HuH-7.5 (cell line): ENCODE data around the gene SPPL2C.

ENCODE experiments used
- DNase-seq: peaks from one replicate; pipeline ENCODE4 v3.0.0; 2011; ENCODE audit warnings: low spot score

SPPL2C gene

DNA sequence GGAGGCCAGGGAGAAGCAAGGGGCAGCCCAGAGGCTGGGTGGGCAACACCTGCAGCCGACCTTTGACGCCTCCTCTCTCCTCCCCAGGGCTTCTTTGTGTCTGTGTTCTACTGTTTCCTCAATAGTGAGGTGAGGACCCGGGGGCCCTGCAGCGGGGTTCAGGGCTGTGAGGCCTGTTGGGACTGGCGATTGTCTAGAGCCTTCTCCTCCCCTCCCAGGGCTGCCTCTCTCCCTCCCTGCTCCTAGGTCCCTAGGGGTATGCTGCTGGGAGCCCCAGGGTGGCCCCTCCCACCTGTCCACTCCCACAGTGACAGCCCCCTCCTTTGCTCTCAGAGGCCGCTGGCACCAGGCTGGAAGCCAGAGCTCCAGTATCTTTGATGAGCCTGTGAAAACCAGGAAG, 10.8 kb upstream of the SPPL2C start:
- no peak for DNase-seq

DNA sequence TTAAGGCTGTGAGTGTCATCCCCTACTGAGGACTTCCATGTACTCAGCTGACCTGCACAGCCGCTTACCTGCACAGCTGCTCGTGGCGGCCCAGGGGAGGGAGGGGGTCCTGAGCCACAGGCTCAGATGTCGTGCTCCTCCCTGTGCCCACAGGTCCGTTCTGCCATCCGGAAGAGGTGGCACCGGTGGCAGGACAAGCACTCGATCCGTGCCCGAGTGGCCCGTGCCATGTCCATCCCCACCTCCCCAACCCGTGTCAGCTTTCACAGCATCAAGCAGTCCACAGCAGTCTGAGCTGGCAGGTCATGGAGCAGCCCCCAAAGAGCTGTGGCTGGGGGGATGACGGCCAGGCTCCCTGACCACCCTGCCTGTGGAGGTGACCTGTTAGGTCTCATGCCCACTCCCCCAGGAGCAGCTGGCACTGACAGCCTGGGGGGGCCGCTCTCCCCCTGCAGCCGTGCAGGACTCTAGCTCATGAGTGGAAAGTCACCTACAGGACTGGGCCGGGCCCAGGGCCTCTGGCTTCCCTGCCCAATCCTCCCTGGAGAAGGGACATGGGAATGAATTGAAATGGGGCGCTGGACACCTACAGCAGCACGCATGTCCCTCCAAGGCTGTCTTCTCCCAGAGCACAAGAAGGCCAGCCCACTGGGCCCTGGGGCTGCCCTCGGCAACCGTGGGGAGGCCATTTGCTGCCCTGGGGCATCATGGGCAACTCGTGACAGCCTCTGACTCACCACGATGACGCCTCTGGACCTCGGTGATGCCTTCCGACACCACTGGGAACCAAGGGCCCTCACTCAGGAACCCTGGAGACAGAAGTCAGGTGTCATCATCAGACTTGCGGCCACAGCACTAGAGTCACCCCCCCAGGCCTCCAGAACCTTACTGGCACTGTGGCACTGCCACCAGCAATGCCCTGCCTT, 9.9 kb upstream of the SPPL2C start:
- DNase-seq, result no peak

DNA sequence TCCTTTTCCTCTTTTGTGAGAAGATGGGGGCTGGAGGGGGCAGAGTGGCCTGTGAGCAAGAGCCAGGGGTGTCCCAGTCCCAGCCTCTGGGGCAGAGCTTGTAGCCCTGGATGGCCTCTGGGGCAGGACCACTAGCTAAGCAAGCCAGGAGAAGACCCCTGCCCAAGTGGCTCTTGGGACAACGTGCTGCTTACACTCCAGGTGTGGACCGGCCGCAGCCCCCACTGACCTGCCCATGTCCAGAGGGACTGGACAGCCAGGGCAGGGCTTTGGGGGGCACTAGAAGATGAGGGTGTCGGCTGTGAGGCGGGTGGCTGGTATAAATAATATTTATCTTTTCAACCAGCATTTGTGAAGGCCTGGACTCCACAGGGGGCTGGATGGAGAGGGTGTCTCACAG, 9.2 kb upstream of the SPPL2C start:
- DNase-seq, result no peak

DNA sequence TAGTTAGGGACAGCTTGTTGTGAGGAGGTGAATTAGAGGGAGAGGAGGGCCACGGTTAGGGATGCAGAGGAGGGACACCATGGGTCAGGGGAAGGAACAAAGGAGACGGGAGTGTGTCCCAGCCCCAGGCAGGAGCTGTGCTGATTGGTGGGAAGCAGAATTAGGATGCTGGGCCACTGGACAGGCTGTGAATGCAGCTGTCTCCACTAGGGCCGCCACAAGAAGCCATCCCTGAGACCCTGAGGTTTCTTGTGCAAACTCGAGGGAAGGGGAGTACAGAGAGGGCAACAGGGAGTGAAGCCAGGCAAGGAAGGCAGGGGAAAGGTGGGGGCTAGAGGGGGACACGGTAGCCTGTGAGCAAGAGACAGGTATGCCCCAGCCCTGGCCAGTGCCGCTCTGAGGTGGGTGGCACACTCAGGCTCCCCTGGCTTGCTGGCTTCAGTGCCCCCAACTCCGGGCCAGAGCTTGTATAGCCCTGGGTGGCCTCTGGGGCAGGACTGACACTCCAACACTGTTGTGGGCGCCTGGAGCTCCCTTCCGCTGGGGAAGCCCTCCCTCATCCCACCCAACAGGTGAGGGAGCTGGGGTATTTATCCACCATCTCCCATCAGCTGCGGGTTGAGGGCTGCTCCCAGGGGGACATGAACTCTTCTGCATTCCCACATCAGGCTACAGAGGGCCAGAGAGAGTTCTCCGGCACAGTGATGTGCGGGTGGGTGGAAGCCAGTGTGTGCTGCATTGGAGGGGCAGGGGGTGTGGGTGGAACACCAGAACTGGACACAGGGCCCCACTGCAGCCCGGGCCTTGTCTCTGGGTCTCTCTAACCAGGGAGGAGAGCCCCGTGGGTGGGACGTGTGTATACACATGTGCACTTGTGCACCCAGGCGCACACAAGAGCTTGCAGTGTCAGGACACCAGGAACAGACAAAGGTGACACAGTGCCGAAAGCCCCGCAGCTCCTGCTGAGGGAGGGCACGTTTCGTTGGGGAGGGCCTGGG, 8.3 kb upstream of the SPPL2C start:
- DNase-seq, result no peak

DNA sequence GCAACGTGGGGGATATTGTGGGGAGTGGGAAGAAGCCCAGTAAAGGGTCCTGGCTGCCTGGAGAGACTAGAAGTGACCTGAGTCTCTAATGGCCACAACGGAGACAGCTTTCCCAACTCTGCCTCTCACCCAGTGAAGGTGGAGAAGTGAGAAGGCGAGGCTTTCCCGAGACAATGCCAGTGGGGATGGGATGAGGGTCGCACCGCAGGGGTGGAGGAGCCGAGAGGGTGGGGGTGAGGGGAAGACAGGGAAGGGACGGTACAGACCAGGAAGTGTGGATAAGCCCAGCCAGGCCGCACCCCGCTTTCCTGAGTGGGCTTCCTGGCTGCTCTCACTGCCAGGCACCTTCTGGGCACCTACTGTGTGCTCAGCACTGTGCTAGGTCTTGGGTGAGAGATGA, 7.5 kb upstream of the SPPL2C start:
- DNase-seq, result no peak

DNA sequence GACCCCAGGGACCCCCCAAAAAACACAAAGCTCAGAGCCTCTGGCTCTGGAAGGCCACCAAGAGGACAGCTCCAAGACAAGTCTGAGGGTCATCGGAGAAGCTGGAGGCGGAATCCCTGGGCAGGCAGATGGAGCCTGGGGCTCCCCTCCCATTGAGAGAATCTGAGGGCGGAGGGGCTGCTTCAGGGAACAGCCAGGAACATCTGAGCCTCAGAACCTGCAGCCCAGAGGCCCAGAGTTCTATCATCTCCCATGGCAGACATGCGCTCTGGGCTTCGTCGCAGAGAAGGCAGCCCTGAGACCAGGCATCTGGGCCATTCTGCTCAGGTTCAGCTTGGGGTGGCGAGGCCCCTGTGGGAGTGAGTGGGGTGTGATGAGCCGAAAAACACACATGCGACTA, 7.1 kb upstream of the SPPL2C start:
- DNase-seq, result no peak

DNA sequence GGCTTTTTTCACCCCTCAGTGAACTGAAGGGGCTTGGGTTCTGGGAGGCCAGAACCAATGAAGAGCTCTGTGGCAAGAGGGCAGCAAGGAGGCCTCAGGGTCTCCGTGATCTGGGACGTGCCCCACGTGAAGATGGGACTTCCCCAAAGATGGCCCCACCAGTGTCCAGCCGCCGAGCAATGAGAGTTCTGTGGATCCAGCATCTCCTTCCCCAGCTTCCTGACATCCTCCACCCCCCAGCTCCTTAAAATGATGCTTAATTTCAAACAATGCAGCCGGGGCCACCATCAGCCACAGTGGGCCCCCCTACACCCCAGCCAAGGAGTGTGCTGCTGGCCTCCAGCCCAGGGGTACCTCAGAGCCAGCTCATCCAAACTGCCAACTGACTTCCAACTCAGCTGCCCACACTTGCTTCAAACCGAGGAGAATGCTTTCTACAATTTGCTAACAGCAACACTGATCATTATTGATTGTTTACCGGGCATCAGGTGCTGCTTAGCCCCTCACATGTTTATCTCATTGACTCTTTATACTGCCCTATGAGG, 5.9 kb upstream of the SPPL2C start:
- DNase-seq, result no peak

DNA sequence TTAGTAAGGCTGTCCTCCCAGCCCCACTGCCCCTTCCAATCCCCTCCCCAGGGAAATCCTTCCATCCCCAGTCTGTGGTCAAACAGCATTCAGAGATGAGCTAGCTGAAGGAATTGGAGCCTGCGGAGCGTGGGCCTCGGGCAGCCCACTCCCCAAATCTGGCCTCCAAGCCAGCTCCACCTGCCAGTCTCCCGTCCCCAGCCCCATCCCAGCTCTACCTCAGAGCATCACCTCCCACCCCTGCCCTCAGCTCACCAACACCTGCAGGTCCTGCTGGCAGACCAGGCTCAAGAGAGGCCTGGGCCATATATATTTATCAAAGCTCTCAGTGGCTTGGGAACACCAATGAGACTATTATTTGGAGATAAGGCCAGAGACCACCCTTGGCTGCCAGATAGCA, 5.2 kb upstream of the SPPL2C start:
- DNase-seq, result no peak

DNA sequence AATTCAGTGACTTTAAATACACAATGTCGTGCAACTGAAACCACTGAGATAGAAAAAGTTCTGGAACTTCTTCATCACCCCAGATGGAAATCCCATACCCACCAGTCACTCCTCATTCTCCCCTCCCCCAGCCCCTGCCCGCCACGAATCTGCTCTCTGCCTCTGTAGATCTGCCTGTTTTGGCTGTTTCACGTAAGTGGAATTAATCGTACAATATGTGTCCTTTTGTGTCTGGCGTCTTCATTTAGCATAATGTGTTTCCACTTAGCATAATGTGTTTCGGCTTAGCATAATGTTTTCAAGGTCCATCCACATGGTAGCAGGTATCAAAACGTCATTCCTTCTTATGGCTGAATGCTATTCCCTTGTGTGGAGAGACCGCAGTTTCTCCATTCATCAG, 3.5 kb upstream of the SPPL2C start:
- no peak for DNase-seq

DNA sequence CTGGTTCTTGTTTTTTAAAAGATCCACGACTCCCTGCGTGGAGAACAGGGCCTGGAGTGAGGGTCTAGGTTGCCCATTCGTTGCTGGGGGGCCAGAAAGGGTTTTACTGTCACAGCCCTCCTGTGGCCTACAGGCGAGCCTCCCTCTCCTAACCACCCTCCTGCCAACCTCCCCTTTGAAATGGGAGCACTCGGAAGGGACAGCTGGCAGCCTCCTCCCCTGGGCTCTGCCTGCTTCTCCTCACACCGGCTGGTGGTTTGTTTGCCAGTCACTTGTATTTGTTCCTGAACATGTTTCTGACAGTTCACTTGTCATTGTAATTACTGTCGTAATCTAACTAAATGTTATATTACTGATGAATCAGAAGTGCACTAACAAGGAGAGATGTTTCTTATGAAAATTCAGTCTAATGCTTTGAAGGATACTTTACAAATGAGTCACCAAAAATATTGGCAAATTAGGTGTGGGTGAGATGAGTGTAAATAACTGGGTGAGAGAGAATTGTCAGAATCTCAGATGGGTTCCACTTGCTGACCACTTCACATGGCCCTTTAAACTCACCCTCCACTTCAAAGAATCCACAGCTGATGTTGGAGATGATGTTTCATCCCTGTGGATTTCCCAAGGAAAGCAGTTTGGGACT, 2.7 kb upstream of the SPPL2C start:
- no peak for DNase-seq

DNA sequence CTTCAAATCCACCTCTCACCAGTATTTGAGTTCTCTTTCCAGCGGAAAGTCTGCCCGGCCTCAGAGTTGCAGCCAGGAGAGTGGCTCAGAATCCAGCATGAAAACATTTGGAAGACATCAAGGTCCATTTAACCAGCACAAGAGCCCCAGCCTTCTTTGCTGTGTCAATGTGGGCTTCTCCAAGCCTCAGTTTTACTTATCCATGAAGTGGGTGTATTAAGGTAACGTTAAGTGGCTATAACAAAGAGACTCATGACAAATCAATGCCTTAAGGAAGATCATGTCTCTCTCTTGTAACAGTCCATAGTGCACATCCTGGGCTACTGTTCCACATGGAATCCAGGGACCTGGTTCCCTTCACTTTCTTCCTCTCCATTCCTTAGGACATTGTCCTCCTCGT, 959 bp upstream of the SPPL2C start:
- no peak for DNase-seq

DNA sequence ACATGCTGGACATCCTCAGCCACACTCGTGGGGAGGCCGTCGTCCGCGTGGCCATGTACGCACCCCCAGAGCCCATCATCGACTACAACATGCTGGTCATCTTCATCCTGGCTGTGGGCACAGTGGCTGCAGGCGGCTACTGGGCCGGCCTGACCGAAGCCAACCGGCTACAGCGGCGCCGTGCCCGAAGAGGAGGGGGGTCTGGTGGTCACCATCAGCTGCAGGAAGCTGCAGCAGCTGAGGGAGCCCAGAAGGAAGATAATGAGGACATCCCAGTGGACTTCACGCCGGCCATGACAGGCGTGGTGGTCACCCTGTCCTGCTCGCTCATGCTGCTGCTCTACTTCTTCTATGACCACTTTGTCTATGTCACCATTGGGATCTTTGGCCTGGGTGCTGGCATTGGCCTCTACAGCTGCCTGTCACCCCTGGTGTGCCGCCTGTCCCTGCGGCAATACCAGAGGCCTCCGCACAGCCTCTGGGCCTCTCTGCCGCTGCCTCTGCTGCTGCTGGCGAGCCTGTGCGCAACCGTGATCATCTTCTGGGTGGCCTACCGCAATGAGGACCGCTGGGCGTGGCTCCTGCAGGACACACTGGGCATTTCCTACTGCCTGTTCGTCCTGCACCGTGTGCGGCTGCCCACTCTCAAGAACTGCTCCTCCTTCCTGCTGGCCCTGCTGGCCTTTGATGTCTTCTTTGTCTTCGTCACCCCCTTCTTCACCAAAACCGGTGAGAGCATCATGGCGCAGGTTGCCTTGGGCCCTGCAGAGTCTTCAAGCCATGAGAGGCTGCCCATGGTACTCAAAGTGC, 900 bp downstream of the SPPL2C start:
- DNase-seq, result no peak

DNA sequence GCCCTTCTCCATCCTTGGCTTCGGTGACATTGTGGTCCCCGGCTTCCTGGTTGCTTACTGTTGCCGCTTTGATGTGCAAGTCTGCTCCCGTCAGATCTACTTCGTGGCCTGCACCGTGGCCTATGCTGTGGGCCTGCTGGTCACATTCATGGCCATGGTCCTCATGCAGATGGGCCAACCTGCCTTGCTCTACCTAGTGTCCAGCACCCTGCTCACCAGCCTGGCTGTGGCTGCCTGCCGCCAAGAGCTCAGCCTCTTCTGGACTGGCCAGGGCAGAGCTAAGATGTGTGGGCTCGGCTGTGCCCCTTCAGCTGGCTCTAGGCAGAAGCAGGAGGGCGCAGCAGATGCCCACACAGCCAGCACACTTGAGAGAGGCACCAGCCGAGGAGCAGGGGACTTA, 1.5 kb downstream of the SPPL2C start:
- no peak for DNase-seq

DNA sequence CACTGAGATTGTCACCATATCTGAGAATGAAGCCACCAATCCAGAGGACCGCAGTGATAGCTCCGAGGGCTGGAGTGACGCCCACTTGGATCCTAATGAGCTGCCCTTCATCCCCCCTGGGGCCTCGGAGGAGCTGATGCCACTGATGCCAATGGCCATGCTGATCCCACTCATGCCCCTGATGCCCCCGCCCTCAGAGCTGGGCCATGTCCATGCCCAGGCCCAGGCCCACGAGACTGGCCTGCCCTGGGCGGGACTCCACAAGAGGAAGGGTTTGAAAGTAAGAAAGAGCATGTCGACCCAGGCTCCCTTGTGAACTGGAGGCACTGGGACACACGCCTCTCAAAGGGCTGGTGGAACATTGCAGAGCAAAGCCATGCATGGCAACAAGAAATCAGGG, 2.0 kb downstream of the SPPL2C start:
- DNase-seq, result no peak

DNA sequence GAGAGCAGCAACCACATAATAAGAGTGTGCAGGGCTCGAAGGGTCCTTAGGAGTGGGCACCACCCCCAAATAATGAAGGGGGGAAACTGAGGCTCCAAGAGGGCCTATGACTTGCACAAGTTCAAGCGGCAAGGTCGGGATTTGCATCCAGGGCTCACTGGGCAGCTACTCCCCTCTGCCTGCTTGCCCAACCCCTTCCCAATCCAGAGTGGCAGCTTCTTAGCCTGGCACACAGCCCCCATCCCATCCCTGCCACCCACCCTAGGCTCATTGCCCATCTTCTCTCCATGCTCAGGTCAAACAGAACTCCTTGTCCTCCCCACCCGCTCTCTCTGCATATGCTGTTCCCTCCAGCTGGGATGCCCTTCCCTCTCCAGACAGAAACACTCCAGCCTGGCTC, 2.4 kb downstream of the SPPL2C start:
- no peak for DNase-seq

DNA sequence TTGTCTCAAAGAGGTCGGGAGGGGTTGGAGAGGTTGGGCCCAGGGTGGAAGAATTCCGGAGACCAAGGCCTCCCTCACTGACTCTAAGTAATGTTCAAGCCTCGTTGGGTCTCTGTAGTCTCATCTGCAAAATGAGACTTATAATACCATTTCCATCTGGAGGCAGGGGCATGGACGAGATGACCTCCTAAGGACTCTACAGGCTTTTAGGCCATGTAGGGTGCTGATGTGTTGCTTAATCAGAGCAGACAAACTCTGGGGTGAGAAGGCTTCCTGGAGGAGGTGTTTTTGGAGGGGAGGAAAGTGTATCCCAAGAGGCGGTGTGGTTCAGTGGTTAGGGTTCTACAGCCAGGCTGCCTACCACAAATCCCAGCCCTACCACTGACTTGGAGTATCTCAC, 3.1 kb downstream of the SPPL2C start:
- no peak for DNase-seq

DNA sequence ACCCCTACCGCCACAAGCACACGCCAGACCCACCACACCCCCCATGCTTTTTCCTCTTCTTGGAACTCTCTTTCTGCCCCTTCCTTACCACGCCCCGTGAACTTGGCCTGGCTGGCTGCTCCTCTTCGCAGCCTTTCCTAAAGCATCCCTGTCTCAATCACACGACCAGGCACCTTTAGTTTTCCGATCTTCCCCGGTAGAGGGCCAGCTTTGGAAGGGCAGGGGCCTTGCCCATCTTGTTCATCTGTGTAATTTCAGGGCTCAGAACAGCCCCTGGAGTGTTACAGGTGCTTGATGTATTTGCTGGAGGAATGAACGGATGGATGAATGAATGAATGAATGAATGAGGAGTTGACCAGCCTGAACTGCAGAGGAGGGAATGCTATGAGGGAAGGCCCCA, 3.7 kb downstream of the SPPL2C start:
- no peak for DNase-seq

DNA sequence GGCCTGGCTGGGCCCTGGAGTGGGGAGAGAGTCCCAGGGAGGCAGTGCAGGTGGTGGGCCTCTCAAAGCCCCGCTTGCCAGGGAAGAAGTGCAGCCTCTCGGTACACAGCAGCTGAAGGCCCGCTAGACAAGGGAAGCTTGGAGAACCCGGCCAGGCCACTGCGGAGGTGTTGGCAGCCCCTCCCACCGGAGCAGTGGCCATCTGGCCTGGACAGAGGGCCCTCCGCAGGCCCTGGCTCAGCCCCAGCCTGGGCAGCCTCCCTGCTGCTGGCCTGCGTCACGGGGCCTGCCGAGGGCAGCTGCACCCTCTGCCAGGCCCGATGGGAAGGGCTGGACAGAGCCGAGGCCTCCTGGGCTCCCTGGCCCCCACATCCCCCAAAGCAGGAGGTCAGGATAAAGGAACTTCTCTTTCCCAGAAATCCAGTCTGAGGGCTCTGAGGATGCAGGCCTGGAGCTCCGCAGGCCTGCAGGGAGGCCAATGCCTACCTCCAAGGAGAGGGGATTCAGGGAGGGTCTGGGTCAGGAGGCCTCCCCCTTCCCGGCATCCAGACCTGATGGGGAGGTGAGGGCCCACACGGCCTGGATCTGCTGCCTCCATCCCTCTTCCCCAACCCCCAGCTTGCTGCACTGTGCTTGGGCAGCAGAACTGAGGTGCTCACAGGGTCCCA, 4.3 kb downstream of the SPPL2C start:
- no peak for DNase-seq

DNA sequence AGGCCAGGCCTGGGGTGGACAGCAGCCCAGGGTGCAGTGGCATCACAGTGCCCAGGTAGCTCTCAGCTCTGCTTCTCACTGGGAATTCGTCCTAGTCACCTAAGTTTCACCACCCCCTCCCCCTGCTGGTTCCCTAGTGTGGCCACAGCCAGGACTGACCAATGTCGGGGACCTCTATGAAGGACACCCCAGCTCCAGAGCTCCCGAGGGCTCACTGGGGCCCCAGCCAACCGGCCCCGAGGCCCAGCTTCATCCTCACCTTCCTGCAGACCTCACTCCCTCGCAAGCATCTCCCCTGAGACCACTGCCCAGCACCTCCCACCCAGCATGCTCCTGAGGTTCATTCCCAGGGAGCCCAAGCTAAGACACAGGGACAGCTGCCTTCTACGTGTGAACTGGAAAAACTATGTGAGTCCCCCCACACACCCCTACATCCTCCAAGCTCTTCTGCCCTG, 4.9 kb downstream of the SPPL2C start:
- no peak for DNase-seq

DNA sequence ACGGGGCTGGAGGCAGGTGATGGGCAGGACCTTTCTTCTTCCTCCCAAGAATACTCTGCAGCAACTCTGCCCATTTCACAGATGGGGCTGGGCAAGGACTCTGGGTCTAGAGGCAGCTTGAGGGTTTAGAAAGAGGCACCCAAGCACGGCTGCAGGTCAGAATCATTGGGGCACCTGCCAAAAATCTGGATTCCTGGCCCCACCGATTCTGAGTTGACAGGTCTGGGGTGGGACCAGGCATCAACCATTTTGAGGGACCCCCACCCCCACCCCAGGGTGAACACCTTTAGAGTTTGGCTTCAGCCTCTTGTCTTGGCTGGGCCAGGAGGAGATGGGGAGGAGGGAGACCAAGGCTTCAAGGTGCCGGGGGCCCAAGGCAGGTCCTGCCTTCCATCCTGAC, 5.3 kb downstream of the SPPL2C start:
- DNase-seq, result no peak

DNA sequence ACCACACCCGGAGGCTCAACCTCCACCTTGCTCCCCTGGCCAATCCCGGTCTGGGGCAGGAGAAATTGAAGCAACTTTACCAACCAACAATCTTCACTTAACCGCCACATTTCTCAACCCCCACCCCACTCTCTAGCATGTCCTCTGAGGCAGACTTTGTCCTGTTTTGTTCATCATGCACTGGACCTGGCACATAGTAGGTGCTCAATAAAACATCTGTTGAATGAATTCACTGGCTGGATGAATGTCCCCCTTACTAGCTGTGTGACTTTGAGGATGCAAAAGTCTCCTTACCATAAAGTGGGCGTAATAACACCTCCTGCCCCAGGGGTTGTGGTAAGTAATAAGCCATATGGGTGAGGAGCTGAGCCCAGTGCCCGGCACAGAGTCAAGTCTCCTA, 5.8 kb downstream of the SPPL2C start:
- no peak for DNase-seq
